ENCODE measurements around the gene ILDR2. TPM values are rescaled to one million over a fixed set of nuclear protein-coding genes. Genes with fewer than 3 reads are reported as not detected.

The ILDR2 gene, protein sequence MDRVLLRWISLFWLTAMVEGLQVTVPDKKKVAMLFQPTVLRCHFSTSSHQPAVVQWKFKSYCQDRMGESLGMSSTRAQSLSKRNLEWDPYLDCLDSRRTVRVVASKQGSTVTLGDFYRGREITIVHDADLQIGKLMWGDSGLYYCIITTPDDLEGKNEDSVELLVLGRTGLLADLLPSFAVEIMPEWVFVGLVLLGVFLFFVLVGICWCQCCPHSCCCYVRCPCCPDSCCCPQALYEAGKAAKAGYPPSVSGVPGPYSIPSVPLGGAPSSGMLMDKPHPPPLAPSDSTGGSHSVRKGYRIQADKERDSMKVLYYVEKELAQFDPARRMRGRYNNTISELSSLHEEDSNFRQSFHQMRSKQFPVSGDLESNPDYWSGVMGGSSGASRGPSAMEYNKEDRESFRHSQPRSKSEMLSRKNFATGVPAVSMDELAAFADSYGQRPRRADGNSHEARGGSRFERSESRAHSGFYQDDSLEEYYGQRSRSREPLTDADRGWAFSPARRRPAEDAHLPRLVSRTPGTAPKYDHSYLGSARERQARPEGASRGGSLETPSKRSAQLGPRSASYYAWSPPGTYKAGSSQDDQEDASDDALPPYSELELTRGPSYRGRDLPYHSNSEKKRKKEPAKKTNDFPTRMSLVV
- 0.21 and 3.1 TPM in 2 replicates for total RNA-seq

DNA sequence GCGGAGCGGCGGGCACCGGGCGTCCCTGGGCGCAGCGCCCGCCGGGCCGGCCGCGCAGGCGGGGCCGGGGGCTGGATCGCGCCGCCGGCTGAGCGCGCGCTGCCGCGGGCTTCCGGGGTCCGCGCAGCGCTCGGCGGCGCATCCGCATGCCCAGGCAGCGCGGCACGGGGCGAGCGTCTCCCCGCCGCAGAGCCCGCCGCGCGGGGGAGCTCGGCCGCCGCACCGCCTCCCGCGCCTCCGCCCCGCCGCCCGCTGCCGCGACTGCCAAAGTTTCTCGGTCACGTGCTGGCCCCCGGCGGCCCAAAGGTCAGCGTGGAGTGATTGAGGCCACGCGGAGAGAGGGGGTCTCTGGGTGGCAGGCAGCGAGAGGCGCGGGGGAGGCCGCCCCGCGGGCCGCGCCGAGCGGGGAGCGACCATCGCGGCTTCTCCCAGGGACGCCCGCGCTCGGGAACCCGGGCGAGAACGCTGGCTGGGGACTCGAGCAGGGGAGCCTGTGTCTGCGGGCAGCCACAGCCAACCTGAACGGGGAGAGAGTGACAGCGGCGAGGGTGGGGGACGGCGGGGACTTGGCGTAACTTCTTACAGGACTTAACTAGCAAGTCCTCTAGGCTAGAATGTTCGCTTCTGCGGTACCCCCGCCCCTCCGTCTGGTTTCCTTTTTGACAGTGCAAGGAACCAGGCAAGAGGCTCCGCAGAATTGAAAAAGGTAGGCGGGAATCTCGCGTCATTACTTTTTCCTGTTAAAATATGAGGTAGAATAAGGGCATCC is at the start of gene ILDR2:
Gene ILDR2, minus strand, starts transcription at position 180 of the 769 bp plus-strand sequence. CDS start 272 bp downstream, outside the sequence.

DNA sequence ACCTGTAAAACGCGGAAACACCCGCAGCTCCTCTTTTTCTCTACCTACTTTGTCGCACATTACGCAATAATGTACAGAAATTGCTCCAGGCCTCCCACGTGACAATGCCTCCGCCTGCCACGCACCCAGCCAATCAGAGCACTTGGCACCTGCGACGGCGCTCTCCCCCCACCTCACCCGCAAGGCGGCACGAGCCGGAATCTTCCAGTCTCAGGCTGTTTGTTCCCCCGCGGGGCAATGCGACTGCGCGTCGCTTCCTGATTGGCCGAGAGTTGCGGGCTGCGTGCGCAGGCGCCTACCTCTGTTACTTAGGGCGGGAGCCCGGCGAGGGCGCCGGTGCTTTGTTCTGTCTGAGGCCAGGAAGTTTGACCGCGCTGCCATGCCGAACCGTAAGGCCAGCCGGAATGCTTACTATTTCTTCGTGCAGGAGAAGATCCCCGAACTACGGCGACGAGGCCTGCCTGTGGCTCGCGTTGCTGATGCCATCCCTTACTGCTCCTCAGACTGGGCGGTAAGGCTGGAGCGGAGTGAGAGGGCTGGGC is 13.7 kb upstream of the ILDR2 start, which contains the start of gene MAEL:
Gene MAEL, plus strand, starts transcription at position 307 of the 542 bp plus-strand sequence. Its CDS starts 73 bp downstream, at position 380.

DNA sequence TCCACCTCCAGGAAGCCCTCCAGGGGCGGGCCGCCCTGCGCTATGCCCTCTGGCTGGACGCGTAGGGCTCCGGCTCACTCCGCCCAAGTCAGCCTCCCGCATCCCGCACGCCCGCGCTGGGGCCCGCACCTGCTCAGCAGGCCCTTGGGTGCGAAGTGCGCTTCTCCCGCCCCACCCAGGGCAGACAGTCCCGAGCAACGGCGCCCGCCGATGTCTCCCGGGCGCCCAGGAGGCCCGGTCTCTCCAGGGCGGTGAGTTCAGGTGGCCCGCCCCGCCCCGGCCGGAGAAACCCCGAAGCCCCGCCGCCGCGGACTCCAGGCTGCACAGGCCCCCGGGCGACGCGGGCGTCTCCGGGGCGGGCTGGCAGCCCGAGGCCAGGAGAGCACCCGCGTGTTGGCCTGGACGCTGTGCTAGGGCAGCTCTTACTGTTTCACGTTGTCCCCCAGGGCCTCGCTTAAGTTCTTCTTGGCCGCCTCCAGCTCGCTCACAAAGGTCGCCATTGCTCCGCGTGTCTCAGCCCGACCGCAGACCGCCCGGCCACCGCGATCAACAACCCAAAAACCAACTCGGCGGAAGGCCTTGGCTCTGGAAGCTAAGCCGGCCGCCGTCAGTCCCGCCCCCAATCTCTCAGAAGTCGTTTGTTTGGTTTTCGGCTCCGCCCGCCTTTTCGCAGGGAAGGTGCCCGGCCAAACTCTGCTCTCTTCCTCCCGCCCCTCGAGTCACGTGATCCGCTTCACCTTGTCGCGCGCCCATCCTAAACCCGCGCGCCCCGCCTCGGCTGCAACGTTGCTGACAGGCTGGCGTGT is 99.4 kb downstream of the ILDR2 start, which contains the start of gene TADA1:
Gene TADA1, minus strand, starts transcription at position 531 of the 806 bp plus-strand sequence. Its CDS starts 31 bp downstream, at position 500.

Other genes starting within 250 kb of the ILDR2 start
- 24.7 and 36.4 TPM in 2 replicates for gene POGK, start 136.1 kb downstream of the ILDR2 start, total RNA-seq
- 11.6 and 17.7 TPM in 2 replicates for gene TADA1, start 99.3 kb downstream of the ILDR2 start, total RNA-seq
- not detected in 2 replicates for gene MAEL, start 13.7 kb upstream of the ILDR2 start, total RNA-seq
- gene GPA33, start 114.8 kb upstream of the ILDR2 start, total RNA-seq: not detected in 2 replicates
- gene STYXL2, start 118.5 kb upstream of the ILDR2 start, total RNA-seq: under 0.01 TPM in 1 of 2 replicates, not detected in the other
- 3.6 and 4.5 TPM in 2 replicates for gene POU2F1, start 245.3 kb upstream of the ILDR2 start, total RNA-seq